Astrocyte of the cerebellum (primary cell): ENCODE data around the gene PDGFRB.

Source experiments
- DNase-seq: peaks from one replicate; pipeline ENCODE4 v3.0.0-alpha.2; 2011; ENCODE audit warnings: low read depth
- H3K4me3 ChIP-seq: 2 replicates; pipeline ENCODE4 v1.5.1; 2011; ENCODE audit warnings: mild to moderate bottlenecking, low read depth, low read length, moderate library complexity
- in situ Hi-C: cut with HindIII; loops from 2 replicates; pipeline ENCODE4 v1.10.0; 2017; ENCODE audit warnings: low sequenced_read_pairs
- TF ChIP-seq, protein P1 (sequence below): IDR thresholded peaks from 2 replicates; pipeline ENCODE4 v1.5.1; 2012; ENCODE audit warnings: low read length, low read depth, moderate library complexity, mild to moderate bottlenecking; ENCODE audit errors: missing control alignments

PDGFRB gene

DNA sequence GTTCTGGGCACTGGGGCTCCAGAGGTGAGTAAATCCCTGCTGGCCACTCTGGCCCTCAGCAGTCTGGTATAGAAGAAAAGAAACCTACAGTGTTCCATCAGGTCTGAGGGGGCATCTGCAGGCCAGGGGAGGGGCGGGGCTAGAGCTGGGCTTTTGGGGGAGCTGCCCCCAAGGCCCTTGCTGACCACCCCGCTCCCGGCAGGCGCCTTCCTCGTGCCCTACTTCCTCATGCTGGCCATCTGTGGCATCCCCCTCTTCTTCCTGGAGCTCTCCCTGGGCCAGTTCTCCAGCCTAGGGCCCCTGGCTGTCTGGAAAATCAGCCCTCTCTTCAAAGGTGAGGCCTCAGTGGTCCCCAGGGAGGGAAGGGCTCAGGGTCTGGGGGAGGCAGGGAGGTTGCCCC lies 40.9 kb upstream of the PDGFRB start:
- in situ Hi-C loops = no loop called here
- no peak overlapping the region for H3K4me3 ChIP-seq
- TF ChIP-seq, protein P1, sequence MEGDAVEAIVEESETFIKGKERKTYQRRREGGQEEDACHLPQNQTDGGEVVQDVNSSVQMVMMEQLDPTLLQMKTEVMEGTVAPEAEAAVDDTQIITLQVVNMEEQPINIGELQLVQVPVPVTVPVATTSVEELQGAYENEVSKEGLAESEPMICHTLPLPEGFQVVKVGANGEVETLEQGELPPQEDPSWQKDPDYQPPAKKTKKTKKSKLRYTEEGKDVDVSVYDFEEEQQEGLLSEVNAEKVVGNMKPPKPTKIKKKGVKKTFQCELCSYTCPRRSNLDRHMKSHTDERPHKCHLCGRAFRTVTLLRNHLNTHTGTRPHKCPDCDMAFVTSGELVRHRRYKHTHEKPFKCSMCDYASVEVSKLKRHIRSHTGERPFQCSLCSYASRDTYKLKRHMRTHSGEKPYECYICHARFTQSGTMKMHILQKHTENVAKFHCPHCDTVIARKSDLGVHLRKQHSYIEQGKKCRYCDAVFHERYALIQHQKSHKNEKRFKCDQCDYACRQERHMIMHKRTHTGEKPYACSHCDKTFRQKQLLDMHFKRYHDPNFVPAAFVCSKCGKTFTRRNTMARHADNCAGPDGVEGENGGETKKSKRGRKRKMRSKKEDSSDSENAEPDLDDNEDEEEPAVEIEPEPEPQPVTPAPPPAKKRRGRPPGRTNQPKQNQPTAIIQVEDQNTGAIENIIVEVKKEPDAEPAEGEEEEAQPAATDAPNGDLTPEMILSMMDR = no peak

DNA sequence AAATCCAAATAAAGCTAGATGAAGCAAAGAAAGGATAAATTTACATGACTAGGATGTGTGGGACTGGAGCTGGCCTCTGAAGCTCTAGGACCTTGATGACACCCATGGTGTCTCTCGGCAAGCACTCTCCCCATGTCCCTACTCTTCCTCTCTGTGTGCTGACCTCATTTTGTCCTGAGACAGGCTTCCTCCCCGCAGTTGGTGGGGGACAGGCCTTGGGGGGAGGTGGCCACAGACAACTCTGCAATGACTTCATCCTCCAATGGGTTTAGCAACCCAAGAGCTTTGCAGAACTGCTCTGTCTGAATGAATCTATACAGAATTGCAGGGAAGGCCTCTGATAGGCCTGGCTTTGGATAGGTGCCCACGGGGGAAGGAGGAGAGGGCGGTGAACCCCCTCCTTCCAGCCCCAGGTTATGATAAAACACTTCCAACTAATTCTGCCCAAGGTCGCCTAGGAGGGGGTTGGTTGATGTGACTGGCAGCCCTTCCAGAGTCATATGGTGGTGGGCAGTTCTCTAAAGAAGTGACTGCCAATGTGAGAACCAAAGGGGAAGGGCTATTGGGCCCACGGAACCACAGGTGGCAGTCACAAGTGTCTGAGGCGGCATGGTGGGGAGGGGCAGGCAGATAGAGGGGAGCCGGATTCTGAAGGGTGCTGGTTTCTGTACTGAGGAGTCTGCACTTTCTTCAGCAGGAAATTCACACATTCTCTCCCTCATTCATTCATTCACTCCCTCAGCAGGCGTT lies 40.3 kb upstream of the PDGFRB start:
- H3K4me3 ChIP-seq = no peak overlapping the region
- in situ Hi-C loops = no loop called here
- TF ChIP-seq, protein P1 = no peak
- no peak for DNase-seq

More for the DNA sequence above, 40.9 kb upstream of the PDGFRB start:
- DNase-seq = no peak

DNA sequence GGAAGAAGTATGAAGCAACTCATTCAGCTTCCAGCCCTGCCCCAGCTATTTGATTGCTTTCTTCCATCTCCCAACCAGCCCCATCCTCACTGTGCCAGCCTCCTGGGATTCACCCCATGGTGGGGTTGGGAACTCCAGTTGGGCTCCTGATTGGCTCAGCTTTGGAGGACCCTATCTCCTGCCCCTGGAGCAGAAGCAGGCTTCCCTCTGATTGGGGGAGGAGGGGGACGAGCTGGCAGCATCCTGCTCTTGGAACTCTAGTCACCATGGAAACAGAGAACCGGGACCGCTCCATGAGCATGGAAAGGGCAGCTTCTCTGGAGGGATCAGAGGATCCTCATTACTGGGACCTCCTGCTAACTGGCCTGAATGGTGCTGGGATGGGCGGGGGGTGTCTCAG lies 36.8 kb upstream of the PDGFRB start:
- TF ChIP-seq, protein P1 = no peak
- in situ Hi-C loops = loop anchor here (5.0 kb wide), 1 partner anchor 80 kb away; no protein-coding TSS in a partner anchor
- no peak for DNase-seq
- H3K4me3 ChIP-seq = no peak overlapping the region

DNA sequence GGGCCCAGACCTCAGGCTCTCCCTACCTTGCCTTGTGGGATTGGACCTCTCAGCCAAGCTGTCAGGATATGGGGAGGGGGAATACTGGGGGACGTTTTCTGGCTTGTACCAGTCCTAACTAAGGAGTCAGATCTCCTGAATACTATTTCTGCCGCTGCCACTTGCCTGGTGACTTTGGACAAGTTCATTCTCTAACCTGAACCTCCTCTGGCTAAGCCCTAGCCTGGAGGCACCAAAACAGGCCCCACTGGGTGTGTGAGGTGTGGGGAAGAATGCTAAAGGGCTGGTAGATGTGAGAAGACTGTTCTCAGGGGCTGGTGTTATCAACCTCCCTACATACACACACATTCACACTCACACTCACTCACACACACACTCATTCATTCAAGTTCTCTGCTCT lies 35.3 kb upstream of the PDGFRB start:
- in situ Hi-C loops = loop anchor here (5.0 kb wide), 1 partner anchor 81 kb away; no protein-coding TSS in a partner anchor

DNA sequence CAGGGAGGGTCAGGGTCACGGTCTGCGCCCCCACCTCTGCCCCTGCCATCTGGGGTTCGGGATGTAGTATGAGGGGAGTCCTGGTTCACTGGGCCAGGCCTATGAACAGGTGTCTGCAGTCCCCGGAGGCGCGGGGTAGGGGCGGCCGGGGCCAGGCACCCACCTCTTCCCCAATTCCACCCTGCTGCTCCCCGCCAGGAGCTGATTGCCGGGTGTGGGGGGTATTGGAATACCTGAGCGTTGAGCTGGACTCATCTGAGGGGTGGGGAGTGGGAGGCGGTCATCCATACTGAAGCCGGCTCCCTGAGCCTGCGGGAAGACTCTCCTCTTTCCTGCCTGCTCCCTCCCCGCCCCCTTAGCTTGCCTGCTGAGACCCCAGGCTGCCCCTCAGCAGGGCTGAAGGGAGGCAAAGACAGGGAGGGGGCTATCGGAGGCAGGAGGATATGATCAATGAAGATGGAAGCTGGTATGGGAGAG lies 34.9 kb upstream of the PDGFRB start:
- TF ChIP-seq, protein P1 = no peak
- no peak for DNase-seq
- in situ Hi-C loops = loop anchor here (5.0 kb wide), 1 partner anchor 82 kb away; no protein-coding TSS in a partner anchor
- no peak overlapping the region for H3K4me3 ChIP-seq

More for the DNA sequence above, 35.3 kb upstream of the PDGFRB start:
- DNase-seq = no peak
- TF ChIP-seq, protein P1 = no peak
- no peak overlapping the region for H3K4me3 ChIP-seq

DNA sequence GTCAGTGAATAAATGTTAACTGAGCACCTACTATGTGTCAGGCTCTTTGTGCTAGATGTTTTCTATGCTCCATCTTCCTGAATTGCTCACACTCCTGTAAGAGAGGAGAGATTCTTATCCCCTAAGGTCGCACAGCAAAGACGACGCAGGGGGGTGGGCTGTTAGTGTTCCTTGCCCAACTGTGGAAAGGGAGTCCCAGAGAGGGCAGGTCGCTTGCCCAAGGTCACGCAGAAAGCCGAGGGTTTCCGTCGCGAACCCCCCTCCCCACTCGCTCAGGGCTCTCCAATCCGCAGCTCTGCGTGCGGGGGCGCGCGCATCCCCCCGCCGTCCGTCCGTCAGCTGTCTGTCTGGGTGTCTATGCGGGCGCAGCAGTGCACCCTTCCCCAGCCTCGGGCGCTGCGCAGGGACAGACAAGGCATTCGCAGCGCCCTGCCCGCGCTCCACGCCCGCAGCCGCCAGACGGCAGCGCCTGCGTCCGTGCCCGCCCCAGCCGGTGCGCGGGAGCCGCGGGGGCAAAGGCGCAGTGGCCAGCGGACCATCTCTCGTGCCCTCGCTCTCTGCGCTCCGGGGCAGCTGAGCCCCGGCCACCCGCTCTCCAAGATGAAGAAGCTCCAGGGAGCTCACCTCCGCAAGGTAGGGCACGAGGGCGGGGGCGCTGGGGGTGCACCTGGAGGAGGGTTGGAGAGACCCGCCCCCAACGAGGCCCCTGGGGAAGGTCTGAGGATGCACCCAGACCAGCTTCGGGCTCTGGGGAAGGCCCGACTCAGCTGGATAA lies 34.3 kb upstream of the PDGFRB start, which contains the start of gene SLC6A7:
Gene SLC6A7, plus strand, starts transcription at position 335 of the 775 bp plus-strand sequence. Its CDS starts 266 bp downstream, at position 601.
- TF ChIP-seq, protein P1 = no peak
- no peak for DNase-seq
- no peak within 1 kb of the TSS for H3K4me3 ChIP-seq
- in situ Hi-C loops = loop anchor here (5.0 kb wide), 1 partner anchor 82 kb away; no protein-coding TSS in a partner anchor
